ENCODE results near the gene RSRC1.

The RSRC1 gene

GRCh38 chr3:158384019-158384418 lies 274.1 kb downstream of the RSRC1 start:
- Histone ChIP-seq H3K4me1 (ENCODE audit: low read depth, poor library complexity, severe bottlenecking) (peaks cover 35% of the 10 kb centered on the region), H2AFZ (ENCODE audit: low read depth) (no peak overlapping the region), H3K79me2 (ENCODE audit: insufficient read depth, low read depth) (no peaks in the 10 kb centered on the region), H4K20me1 (ENCODE audit: insufficient read depth) (no peaks in the 10 kb centered on the region), H3K36me3 (ENCODE audit: insufficient read depth) (no peaks in the 10 kb centered on the region), H3K27me3 (ENCODE audit: insufficient read depth, low read depth) (no peaks in the 10 kb centered on the region), H3K9ac (no peak overlapping the region), H3K27ac (no peak overlapping the region), H3K4me2 (no peak overlapping the region), H3K4me3 (IDR thresholded peaks at IDR 0.05; ENCODE audit: insufficient read depth, low read depth, low read length) (no peak overlapping the region)
- TF ChIP-seq CTCF (conservative IDR thresholded peaks at IDR 0.05; ENCODE audit: low read depth, low read length), result no peak

- H2AFZ ChIP-seq (ENCODE audit: low read depth), result no peak overlapping the region
- no peaks in the 10 kb centered on the region for H3K4me1 ChIP-seq (ENCODE audit: low read depth, poor library complexity, severe bottlenecking)
- no peaks in the 10 kb centered on the region for H3K79me2 ChIP-seq (ENCODE audit: insufficient read depth, low read depth)
- H3K36me3 ChIP-seq (ENCODE audit: insufficient read depth), result no peaks in the 10 kb centered on the region
- TF ChIP-seq CTCF (conservative IDR thresholded peaks at IDR 0.05; ENCODE audit: low read depth, low read length), result no peak
- H3K9ac ChIP-seq, result no peak overlapping the region
- H3K27me3 ChIP-seq (ENCODE audit: insufficient read depth, low read depth), result no peaks in the 10 kb centered on the region
- H3K27ac ChIP-seq, result no peak overlapping the region
- no peak overlapping the region for H3K4me3 ChIP-seq (IDR thresholded peaks at IDR 0.05; ENCODE audit: insufficient read depth, low read depth, low read length)
- H4K20me1 ChIP-seq (ENCODE audit: insufficient read depth), result no peaks in the 10 kb centered on the region
- H3K4me2 ChIP-seq, result no peak overlapping the region
These were observed 285.5 kb downstream of the RSRC1 start for GRCh38 chr3:158395421-158395820.

GRCh38 chr3:158402590-158402989 lies 292.7 kb downstream of the RSRC1 start:
- Histone ChIP-seq H3K4me3 (IDR thresholded peaks at IDR 0.05; ENCODE audit: insufficient read depth, low read depth, low read length) (no peak overlapping the region), H2AFZ (ENCODE audit: low read depth) (no peak overlapping the region), H3K4me1 (ENCODE audit: low read depth, poor library complexity, severe bottlenecking) (no peaks in the 10 kb centered on the region), H3K4me2 (no peak overlapping the region), H3K9ac (no peak overlapping the region), H3K36me3 (ENCODE audit: insufficient read depth) (no peaks in the 10 kb centered on the region), H3K27me3 (ENCODE audit: insufficient read depth, low read depth) (no peaks in the 10 kb centered on the region), H3K27ac (no peak overlapping the region), H3K79me2 (ENCODE audit: insufficient read depth, low read depth) (no peaks in the 10 kb centered on the region), H4K20me1 (ENCODE audit: insufficient read depth) (no peaks in the 10 kb centered on the region)
- TF ChIP-seq CTCF (conservative IDR thresholded peaks at IDR 0.05; ENCODE audit: low read depth, low read length), result no peak

- no peaks in the 10 kb centered on the region for H4K20me1 ChIP-seq (ENCODE audit: insufficient read depth)
- no peaks in the 10 kb centered on the region for H3K79me2 ChIP-seq (ENCODE audit: insufficient read depth, low read depth)
- H3K9ac ChIP-seq, result no peak overlapping the region
- no peak overlapping the region for H3K4me3 ChIP-seq (IDR thresholded peaks at IDR 0.05; ENCODE audit: insufficient read depth, low read depth, low read length)
- H3K4me2 ChIP-seq, result no peak overlapping the region
- no peak for TF ChIP-seq CTCF (conservative IDR thresholded peaks at IDR 0.05; ENCODE audit: low read depth, low read length)
- H3K36me3 ChIP-seq (ENCODE audit: insufficient read depth), result no peaks in the 10 kb centered on the region
- H2AFZ ChIP-seq (ENCODE audit: low read depth), result no peak overlapping the region
- no peak overlapping the region for H3K27ac ChIP-seq
- H3K4me1 ChIP-seq (ENCODE audit: low read depth, poor library complexity, severe bottlenecking), result no peaks in the 10 kb centered on the region
- no peaks in the 10 kb centered on the region for H3K27me3 ChIP-seq (ENCODE audit: insufficient read depth, low read depth)
These were observed 293.1 kb downstream of the RSRC1 start for GRCh38 chr3:158403013-158403412.

Measured in KMS-11 (cell line).